ENCODE data around the gene CEP85L. TPM values are rescaled to one million over a fixed set of nuclear protein-coding genes. Genes with fewer than 3 reads are reported as not detected.

Gene CEP85L
- total and polyA plus RNA-seq, 12 donors, result 1.0 to 19.2 (median 8.1) TPM

- WGBS, 2 donors, result 67 to 68% methylated on average over 1 of the region's 1 CpG
- no peak for ATAC-seq
- H3K4me3 ChIP-seq, result no peak overlapping the region
- H3K27me3 ChIP-seq, result no peaks in the 10 kb centered on the region
- H3K27ac ChIP-seq, result peak overlapping the region in 1 of 10 donors; percentile 39
- no peaks in the 10 kb centered on the region for H3K9me3 ChIP-seq
- DNase-seq, result no peak
- TF ChIP-seq, protein P1, sequence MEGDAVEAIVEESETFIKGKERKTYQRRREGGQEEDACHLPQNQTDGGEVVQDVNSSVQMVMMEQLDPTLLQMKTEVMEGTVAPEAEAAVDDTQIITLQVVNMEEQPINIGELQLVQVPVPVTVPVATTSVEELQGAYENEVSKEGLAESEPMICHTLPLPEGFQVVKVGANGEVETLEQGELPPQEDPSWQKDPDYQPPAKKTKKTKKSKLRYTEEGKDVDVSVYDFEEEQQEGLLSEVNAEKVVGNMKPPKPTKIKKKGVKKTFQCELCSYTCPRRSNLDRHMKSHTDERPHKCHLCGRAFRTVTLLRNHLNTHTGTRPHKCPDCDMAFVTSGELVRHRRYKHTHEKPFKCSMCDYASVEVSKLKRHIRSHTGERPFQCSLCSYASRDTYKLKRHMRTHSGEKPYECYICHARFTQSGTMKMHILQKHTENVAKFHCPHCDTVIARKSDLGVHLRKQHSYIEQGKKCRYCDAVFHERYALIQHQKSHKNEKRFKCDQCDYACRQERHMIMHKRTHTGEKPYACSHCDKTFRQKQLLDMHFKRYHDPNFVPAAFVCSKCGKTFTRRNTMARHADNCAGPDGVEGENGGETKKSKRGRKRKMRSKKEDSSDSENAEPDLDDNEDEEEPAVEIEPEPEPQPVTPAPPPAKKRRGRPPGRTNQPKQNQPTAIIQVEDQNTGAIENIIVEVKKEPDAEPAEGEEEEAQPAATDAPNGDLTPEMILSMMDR (IDR thresholded peaks at IDR 0.05), result no peak
- peaks cover 0 to 32% (median 14%) of the 10 kb centered on the region in 9 donors for H3K4me1 ChIP-seq
- intact Hi-C loops (cut with DNase I), result loop anchor here in 1 of 10 donors (5.0 kb wide), 1 partner anchor 39 kb away; no protein-coding TSS in a partner anchor
- H3K36me3 ChIP-seq, result no peaks in the 10 kb centered on the region
These were observed 16.6 kb upstream of the CEP85L start for GRCh38 chr6:118667988-118668387.

DNA sequence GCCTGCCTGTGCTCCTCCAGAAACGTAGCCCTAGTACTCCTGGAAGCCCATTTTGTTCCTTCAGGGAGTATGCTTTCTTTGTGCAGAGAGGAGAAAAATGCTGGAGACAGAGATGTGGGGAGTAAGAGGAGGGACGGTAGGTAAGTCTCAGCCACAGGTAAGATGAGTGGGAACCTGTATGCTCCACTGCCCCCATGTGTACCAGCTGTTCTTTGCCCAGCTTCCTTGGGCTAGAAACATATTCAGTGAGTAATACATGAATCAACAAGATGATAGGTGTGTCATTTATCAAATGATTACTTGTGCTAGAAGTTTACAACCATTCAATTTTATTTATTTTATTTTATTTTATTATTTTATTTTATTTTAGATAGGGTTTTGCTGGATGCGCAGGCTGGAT, 13.6 kb upstream of the CEP85L start:
- Histone ChIP-seq H3K27ac (peak overlapping the region in 1 of 10 donors; percentile 19), H3K27me3 (no peaks in the 10 kb centered on the region), H3K4me1 (peaks cover 0 to 27% (median 14%) of the 10 kb centered on the region in 9 donors), H3K36me3 (no peaks in the 10 kb centered on the region), H3K9me3 (no peaks in the 10 kb centered on the region), H3K4me3 (peak overlapping the region in 3 of 10 donors; percentile 28 to 36 (median 29))
- ATAC-seq (no peak), DNase-seq (no peak)
- TF ChIP-seq, protein P1 (IDR thresholded peaks at IDR 0.05), result no peak
- WGBS, 2 donors, result 57 to 85% methylated on average over 3 of the region's 3 CpGs
- intact Hi-C loops (cut with DNase I), result loop anchor here in 1 of 10 donors (5.0 kb wide), 1 partner anchor 42 kb away; no protein-coding TSS in a partner anchor

DNA sequence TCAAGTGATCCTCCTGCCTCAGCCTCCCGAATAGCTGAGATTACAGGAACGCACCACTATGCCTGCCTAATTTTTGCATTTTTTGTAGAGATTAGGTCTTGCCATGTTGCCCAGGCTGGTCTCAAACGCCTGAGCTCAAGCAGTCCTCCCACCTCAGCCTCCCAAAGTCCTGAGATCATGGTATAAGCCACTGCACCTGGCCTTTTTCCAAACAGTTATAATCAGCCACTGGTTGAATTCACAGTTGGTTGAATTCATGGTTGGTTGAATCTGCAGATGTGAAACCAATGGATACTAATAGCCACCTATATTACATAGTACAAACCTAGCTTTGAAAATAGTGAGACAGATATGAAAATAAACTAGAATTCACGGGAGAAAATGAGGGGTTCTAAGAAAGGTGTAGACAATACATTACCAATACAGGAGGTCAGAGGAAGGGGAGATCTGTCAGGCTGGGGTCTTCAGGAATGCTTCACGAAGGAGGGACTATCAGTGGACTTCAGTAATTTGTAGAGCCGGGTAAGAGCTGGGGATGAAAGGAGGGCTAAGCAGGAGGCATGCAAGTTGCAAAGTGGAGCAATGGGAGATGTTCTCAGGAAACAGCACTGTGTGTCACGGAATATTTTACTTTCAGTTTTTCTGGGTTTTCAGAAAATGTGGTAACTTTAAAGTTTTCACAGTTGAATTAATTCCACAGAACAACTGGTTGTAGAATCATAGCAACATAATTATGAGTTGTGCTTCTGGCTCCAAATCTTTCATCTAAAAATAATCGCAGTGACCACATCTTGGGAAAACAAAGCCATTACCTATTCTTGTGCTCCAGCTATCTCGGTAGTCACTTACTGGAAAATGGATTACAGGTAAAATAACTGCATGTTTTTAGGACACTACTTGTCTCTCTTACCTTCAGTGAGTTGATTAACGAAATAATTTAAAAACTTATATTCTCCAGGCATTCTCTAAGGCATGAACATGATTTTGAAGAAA, 12.9 kb upstream of the CEP85L start:
- H3K4me3 ChIP-seq, result peak overlapping the region in 5 of 10 donors; percentile 13 to 36 (median 28)
- DNase-seq (no peak), ATAC-seq (no peak)
- peak overlapping the region in 2 of 10 donors; percentile 14 to 19 for H3K27ac ChIP-seq
- WGBS, 2 donors, result 71 to 75% methylated on average over 10 of the region's 10 CpGs
- TF ChIP-seq, protein P1 (IDR thresholded peaks at IDR 0.05), result no peak
- H3K4me1 ChIP-seq, result peaks cover 0 to 26% (median 14%) of the 10 kb centered on the region in 9 donors
- intact Hi-C loops (cut with DNase I), result no loop called here
- no peaks in the 10 kb centered on the region for H3K36me3 ChIP-seq
- H3K27me3 ChIP-seq, result no peaks in the 10 kb centered on the region
- H3K9me3 ChIP-seq, result no peaks in the 10 kb centered on the region

- intact Hi-C loops (cut with DNase I), result no loop called here
- Histone ChIP-seq H3K4me1 (peaks cover 0 to 15% (median 0%) of the 10 kb centered on the region in 9 donors), H3K4me3 (no peak overlapping the region), H3K27me3 (no peaks in the 10 kb centered on the region), H3K27ac (no peak overlapping the region), H3K36me3 (no peaks in the 10 kb centered on the region), H3K9me3 (no peaks in the 10 kb centered on the region)
- TF ChIP-seq, protein P1 (IDR thresholded peaks at IDR 0.05), result no peak
- ATAC-seq (no peak), DNase-seq (no peak)
- 91 to 97% methylated on average over 3 of the region's 3 CpGs for WGBS, 2 donors
These were observed 10.4 kb upstream of the CEP85L start for GRCh38 chr6:118661831-118662230.
